GM12874 (cell line): Measurements from ENCODE around the gene SNX9.

Experiments used
- CTCF ChIP-seq: IDR thresholded peaks from 2 replicates; pipeline ENCODE4 v1.5.1; 2011; ENCODE audit warnings: low read depth, mild to moderate bottlenecking, control low read depth, low read length, moderate library complexity; ENCODE audit not compliant: insufficient read depth

The SNX9 gene

GRCh38 chr6:157937318-157937717 is 114.3 kb downstream of the SNX9 start:
- TF ChIP-seq CTCF = no peak

DNA sequence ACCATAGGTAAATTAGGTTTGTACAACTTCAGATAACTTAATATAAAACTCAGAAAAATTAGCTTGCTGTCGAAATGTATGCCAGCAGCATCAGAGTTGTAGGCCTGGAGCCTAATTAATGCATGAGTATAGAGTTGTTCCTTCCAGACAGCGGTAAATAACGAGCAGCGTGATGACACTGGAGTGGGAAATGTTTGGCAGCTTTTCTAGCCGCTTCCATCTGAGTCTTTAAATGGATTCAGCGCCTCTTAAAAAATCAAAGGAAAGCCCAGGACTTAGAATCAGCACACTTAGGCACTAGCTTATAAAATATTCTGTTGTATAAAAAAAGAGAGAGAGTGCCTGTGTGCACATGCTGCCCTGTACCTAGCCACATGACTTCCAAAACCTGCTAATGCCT is 114.9 kb downstream of the SNX9 start:
- TF ChIP-seq CTCF = no peak

GRCh38 chr6:157941101-157941863 is 118.2 kb downstream of the SNX9 start:
- TF ChIP-seq CTCF = no peak

GRCh38 chr6:157942351-157942750 is 119.3 kb downstream of the SNX9 start:
- no peak for TF ChIP-seq CTCF

- no peak for TF ChIP-seq CTCF
These were observed 120.4 kb downstream of the SNX9 start for GRCh38 chr6:157943249-157943963.

DNA sequence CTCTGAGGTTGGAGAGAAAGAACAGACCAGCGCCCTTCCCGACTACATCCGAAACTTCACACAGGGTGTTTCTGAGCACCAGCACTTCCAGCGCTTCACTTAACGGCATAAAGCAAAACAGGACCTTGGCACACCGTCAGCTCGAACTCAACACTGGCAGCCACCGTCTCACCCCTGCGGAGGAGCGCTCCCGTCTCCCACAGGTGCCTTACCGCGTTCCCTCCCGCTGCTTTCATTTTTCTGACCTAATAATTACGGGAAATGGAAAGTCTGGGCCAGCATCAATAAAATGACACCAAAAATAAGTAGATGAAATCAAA is 120.9 kb downstream of the SNX9 start:
- TF ChIP-seq CTCF = no peak

DNA sequence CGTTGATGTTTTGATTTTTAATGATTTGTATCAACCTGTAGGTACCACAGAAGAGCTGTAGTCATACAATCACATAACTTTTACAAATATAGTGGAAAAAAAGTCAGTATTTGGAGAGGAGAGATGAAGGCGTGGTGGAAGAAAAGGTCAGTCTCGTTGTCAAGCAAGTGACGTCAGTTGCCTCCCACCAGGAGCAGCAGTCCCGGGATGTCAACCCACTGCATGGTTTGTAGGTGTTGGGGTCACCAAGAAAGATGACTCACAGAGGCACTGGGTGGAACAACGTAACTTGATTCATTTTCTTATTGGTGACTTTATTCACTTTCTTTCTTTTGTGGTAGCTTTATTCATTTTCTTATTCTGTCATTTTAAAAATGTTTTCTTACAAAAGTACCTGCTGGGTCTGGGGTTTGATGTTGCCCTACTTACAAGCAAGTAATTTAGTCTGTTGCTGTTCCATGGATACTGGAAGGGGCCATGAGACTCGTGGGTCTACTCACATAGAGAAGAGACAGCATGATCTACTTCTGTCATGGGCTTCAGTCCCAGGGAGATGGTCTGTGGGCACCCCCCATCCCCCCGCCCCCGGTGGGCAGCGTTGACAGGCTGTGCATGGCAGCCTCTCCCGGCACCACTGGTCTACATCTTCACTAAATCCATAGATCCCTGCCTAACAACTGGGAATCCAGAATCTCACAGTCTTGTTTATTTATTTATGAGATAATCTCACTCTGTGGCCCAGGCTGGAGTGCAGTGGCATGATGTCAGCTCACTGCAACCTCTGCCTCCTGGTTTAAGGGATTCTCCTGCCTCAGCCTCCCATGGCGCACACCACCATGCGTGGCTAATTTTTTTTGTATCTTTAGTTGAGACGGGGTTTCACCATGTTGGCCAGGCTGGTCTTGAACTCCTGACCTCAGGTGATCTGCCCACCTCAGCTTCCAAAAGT is 122.2 kb downstream of the SNX9 start:
- no peak for TF ChIP-seq CTCF
